ENCODE data around the gene TMCO2. TPM values are rescaled to one million over a fixed set of nuclear protein-coding genes. Genes with fewer than 3 reads are reported as not detected.

Gene TMCO2
- total and polyA plus RNA-seq, 2 experiments from 2014 or later = not detected

DNA sequence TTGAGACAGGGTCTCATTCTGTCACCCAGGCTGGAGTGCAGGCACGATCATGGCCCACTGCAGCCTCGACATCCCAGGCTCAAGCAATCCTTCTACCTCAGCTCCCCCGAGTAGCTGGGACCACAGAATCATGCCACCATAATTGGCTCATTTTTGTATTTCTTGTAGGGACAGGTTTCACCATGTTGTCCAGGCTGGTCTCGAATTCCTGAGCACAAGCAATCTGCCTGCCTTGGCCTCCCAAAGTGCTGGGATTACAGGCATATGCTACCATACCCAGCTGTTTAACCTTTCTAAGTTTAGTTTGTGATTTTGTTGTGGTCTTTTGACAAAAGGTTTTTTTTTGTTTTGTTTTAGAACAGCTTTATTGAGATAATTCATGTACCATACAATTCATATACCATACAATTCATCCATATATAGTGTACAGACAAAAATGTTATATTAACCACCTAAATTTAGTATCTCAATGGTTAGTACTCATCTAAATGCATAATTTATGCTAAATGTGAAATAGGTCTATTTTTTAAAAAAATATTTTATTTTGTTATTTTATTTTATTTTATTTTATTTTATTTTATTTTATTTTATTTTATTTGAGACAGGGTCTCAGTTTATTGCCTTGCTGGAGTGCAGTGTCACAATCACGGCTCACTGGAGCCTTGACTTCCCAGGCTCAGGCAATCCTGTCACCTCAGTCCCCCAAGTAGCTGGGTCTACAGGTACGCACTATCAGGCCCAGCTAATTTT, 19.2 kb downstream of the TMCO2 start:
- Histone ChIP-seq H3K9me2 (ENCODE audit: insufficient read depth) (no peaks in the 10 kb centered on the region), H3K4me1 (ENCODE audit: insufficient read depth) (no peaks in the 10 kb centered on the region), H3K79me2 (replicated peaks; ENCODE audit: insufficient read depth) (peaks cover 33% of the 10 kb centered on the region; the same call in 1 of the 2 replicates), H4K20me1 (replicated peaks; ENCODE audit: insufficient read depth) (peaks cover 4% of the 10 kb centered on the region; the same call in 1 of the 2 replicates), H3K27ac (ENCODE audit: low read depth) (no peak overlapping the region), H3F3A (replicated peaks; ENCODE audit: low read depth) (no peaks in the 10 kb centered on the region), H3K27me3 (ENCODE audit: insufficient read depth) (no peaks in the 10 kb centered on the region), H3K36me3 (ENCODE audit: insufficient read depth) (peaks cover 44% of the 10 kb centered on the region), H3K4me3 (no peak overlapping the region), H3K4me2 (no peak overlapping the region), H2AFZ (no peak overlapping the region)
- no peak overlapping the region for H3K4me3 Mint-ChIP-seq
- no peak for ATAC-seq
- no peak for TF ChIP-seq EZH2 (IDR thresholded peaks at IDR 0.05; ENCODE audit: low read depth, unreplicated experiment)
- no peak for TF ChIP-seq CREB1 (CRISPR knock-in tag; IDR thresholded peaks at IDR 0.05; ENCODE audit: low read depth)
- peaks cover 4% of the 10 kb centered on the region for H3K27me3 Mint-ChIP-seq (ENCODE audit: insufficient read depth, low read depth, poor library complexity)
- H3K4me1 Mint-ChIP-seq = no peaks in the 10 kb centered on the region
- H3K9me3 Mint-ChIP-seq = no peaks in the 10 kb centered on the region
- H3K27ac Mint-ChIP-seq = no peak overlapping the region
- peaks cover 47% of the 10 kb centered on the region for H3K36me3 Mint-ChIP-seq (ENCODE audit: low read depth)
- DNase-seq (ENCODE audit: low spot score) = no peak

DNA sequence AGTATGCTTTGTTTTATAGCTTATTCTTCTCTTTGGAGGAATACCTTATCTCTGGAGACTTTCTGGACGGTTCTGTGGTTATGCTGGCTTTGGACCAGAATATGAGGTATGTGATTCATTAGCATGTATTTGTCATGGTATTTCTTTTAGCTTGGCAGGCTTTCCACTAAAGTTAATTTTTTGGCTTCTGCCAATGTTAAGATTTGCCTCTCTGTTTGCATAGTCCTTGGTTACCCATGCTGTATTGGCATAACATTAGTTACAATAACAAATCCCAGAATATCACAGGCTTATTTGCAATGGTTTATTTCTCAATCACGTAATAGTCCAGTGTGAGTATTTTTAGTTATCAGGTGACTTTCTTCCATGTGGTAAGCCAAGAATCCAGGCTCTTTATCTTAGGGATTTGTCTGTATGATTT, 20.0 kb downstream of the TMCO2 start:
- Mint-ChIP-seq H3K27me3 (ENCODE audit: insufficient read depth, low read depth, poor library complexity) (peaks cover 4% of the 10 kb centered on the region), H3K9me3 (no peaks in the 10 kb centered on the region), H3K4me1 (no peaks in the 10 kb centered on the region), H3K27ac (no peak overlapping the region), H3K4me3 (no peak overlapping the region), H3K36me3 (ENCODE audit: low read depth) (peaks cover 48% of the 10 kb centered on the region)
- TF ChIP-seq NANOG (IDR thresholded peaks at IDR 0.05; ENCODE audit: borderline replicate concordance) (no peak), EZH2 (IDR thresholded peaks at IDR 0.05; ENCODE audit: low read depth, unreplicated experiment) (no peak)
- Histone ChIP-seq H3F3A (replicated peaks; ENCODE audit: low read depth) (no peaks in the 10 kb centered on the region), H3K27me3 (ENCODE audit: insufficient read depth) (no peaks in the 10 kb centered on the region), H4K20me1 (replicated peaks; ENCODE audit: insufficient read depth) (peaks cover 10% of the 10 kb centered on the region), H3K4me2 (no peak overlapping the region), H3K9me2 (ENCODE audit: insufficient read depth) (no peaks in the 10 kb centered on the region), H3K4me1 (ENCODE audit: insufficient read depth) (no peaks in the 10 kb centered on the region), H3K79me2 (replicated peaks; ENCODE audit: insufficient read depth) (peaks cover 24% of the 10 kb centered on the region; the same call in 1 of the 2 replicates), H3K4me3 (no peak overlapping the region), H3K27ac (ENCODE audit: low read depth) (no peak overlapping the region), H2AFZ (no peak overlapping the region), H3K36me3 (ENCODE audit: insufficient read depth) (peaks cover 43% of the 10 kb centered on the region)
- DNase-seq (ENCODE audit: low spot score) (no peak), ATAC-seq (no peak)

DNA sequence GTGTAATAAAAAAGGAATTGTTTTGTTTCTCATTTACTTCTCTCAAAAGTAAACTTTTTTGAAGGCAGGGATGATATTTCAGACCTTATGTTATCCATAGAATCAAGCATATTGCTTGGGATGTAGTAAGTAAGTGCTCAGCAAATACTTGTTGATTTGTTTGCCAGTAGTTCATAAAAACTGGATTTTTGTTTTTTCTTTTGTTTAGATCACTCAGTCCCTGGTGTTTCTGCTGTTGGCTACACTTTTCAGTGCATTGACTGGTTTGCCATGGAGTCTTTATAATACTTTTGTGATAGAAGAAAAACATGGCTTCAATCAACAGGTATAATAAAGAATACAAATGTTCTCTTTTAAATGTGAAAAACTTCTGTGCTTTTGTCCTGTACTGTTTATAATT, 20.5 kb downstream of the TMCO2 start:
- Histone ChIP-seq H3K79me2 (replicated peaks; ENCODE audit: insufficient read depth) (peaks cover 20% of the 10 kb centered on the region; the same call in 1 of the 2 replicates), H3K36me3 (ENCODE audit: insufficient read depth) (peaks cover 42% of the 10 kb centered on the region)
- TF ChIP-seq, protein P1, sequence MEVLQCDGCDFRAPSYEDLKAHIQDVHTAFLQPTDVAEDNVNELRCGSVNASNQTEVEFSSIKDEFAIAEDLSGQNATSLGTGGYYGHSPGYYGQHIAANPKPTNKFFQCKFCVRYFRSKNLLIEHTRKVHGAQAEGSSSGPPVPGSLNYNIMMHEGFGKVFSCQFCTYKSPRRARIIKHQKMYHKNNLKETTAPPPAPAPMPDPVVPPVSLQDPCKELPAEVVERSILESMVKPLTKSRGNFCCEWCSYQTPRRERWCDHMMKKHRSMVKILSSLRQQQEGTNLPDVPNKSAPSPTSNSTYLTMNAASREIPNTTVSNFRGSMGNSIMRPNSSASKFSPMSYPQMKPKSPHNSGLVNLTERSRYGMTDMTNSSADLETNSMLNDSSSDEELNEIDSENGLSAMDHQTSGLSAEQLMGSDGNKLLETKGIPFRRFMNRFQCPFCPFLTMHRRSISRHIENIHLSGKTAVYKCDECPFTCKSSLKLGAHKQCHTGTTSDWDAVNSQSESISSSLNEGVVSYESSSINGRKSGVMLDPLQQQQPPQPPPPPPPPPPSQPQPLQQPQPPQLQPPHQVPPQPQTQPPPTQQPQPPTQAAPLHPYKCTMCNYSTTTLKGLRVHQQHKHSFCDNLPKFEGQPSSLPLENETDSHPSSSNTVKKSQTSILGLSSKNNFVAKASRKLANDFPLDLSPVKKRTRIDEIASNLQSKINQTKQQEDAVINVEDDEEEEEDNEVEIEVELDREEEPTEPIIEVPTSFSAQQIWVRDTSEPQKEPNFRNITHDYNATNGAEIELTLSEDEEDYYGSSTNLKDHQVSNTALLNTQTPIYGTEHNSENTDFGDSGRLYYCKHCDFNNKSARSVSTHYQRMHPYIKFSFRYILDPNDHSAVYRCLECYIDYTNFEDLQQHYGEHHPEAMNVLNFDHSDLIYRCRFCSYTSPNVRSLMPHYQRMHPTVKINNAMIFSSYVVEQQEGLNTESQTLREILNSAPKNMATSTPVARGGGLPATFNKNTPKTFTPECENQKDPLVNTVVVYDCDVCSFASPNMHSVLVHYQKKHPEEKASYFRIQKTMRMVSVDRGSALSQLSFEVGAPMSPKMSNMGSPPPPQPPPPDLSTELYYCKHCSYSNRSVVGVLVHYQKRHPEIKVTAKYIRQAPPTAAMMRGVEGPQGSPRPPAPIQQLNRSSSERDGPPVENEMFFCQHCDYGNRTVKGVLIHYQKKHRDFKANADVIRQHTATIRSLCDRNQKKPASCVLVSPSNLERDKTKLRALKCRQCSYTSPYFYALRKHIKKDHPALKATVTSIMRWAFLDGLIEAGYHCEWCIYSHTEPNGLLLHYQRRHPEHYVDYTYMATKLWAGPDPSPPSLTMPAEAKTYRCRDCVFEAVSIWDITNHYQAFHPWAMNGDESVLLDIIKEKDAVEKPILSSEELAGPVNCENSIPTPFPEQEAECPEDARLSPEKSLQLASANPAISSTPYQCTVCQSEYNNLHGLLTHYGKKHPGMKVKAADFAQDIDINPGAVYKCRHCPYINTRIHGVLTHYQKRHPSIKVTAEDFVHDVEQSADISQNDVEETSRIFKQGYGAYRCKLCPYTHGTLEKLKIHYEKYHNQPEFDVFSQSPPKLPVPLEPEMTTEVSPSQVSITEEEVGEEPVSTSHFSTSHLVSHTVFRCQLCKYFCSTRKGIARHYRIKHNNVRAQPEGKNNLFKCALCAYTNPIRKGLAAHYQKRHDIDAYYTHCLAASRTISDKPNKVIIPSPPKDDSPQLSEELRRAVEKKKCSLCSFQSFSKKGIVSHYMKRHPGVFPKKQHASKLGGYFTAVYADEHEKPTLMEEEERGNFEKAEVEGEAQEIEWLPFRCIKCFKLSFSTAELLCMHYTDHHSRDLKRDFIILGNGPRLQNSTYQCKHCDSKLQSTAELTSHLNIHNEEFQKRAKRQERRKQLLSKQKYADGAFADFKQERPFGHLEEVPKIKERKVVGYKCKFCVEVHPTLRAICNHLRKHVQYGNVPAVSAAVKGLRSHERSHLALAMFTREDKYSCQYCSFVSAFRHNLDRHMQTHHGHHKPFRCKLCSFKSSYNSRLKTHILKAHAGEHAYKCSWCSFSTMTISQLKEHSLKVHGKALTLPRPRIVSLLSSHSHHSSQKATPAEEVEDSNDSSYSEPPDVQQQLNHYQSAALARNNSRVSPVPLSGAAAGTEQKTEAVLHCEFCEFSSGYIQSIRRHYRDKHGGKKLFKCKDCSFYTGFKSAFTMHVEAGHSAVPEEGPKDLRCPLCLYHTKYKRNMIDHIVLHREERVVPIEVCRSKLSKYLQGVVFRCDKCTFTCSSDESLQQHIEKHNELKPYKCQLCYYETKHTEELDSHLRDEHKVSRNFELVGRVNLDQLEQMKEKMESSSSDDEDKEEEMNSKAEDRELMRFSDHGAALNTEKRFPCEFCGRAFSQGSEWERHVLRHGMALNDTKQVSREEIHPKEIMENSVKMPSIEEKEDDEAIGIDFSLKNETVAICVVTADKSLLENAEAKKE (CRISPR knock-in tag; IDR thresholded peaks at IDR 0.05) = no peak
- TF ChIP-seq JUNB (IDR thresholded peaks at IDR 0.05; ENCODE audit: unreplicated experiment) = no peak
- no peak for TF ChIP-seq CREB1 (CRISPR knock-in tag; IDR thresholded peaks at IDR 0.05; ENCODE audit: low read depth)
- TF ChIP-seq ZNF114 (CRISPR knock-in tag; IDR thresholded peaks at IDR 0.05) = no peak
- TF ChIP-seq POLR2AphosphoS5 (IDR thresholded peaks at IDR 0.05; ENCODE audit: low read depth) = no peak
- no peak for TF ChIP-seq STAT1 (IDR thresholded peaks at IDR 0.05; ENCODE audit: unreplicated experiment)

More for the DNA sequence above, 20.5 kb downstream of the TMCO2 start:
- H3K9me3 Mint-ChIP-seq = no peaks in the 10 kb centered on the region
- peaks cover 4% of the 10 kb centered on the region for H3K27me3 Mint-ChIP-seq (ENCODE audit: insufficient read depth, low read depth, poor library complexity)
- no peak overlapping the region for H3K27ac Mint-ChIP-seq
- H3F3A ChIP-seq (replicated peaks; ENCODE audit: low read depth) = no peaks in the 10 kb centered on the region
- no peak overlapping the region for H3K4me3 ChIP-seq
- no peak overlapping the region for H3K27ac ChIP-seq (ENCODE audit: low read depth)
- H3K36me3 Mint-ChIP-seq (ENCODE audit: low read depth) = peaks cover 49% of the 10 kb centered on the region
- no peaks in the 10 kb centered on the region for H3K4me1 ChIP-seq (ENCODE audit: insufficient read depth)
- DNase-seq (ENCODE audit: low spot score) (no peak), ATAC-seq (no peak)
- no peak overlapping the region for H3K4me2 ChIP-seq
- no peaks in the 10 kb centered on the region for H3K27me3 ChIP-seq (ENCODE audit: insufficient read depth)
- no peak overlapping the region for H3K4me3 Mint-ChIP-seq
- H4K20me1 ChIP-seq (replicated peaks; ENCODE audit: insufficient read depth) = peaks cover 13% of the 10 kb centered on the region
- H3K4me1 Mint-ChIP-seq = no peaks in the 10 kb centered on the region
- no peaks in the 10 kb centered on the region for H3K9me2 ChIP-seq (ENCODE audit: insufficient read depth)
- no peak overlapping the region for H2AFZ ChIP-seq

Data from GM23338 (cell line).